GM10847 (cell line): Measurements from ENCODE around the gene NDC1.

Source experiments
- POLR2A ChIP-seq: IDR thresholded peaks from 2 replicates; pipeline ENCODE4 v1.6.1; 2011; ENCODE audit not compliant: insufficient read length; ENCODE audit errors: extremely low read depth

The NDC1 gene

DNA sequence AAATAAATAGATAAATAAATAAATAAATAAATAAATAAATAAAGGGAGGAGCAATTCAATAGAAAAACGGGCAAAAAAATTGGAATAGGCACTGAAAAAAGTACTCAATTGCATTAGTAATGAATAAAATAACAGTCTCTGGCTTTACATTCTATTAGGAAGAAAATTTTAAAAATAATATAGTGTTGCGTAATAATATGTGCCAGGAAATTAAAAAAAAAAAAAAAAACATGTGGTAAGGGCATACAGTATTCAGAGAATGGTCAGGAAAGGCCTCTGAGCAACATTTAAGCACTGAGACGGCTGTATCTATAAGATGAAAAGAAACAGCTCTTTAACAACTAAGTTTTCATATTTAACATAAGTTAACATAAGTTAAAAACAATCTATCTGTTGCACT lies 50.4 kb downstream of the NDC1 start:
- TF ChIP-seq POLR2A = no peak

DNA sequence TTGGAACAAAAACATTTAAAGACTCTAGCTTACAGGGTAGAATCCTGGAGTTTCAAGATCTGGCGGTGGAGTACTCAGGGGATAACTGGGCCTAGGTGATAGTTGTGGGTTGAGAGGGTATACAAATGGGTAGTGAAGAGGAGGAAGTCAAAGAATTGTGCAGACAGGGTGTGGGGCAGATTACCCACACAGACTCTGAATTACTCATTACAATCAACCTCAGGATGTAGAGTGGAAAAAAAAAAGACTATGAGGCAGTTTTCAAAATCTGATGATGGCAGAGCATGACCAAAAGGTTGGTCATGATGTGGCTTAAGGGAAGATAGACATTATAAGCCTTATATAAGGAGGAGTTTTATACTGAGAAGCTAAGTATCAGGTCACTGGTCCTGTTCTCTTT lies 55.0 kb downstream of the NDC1 start:
- no peak for TF ChIP-seq POLR2A

DNA sequence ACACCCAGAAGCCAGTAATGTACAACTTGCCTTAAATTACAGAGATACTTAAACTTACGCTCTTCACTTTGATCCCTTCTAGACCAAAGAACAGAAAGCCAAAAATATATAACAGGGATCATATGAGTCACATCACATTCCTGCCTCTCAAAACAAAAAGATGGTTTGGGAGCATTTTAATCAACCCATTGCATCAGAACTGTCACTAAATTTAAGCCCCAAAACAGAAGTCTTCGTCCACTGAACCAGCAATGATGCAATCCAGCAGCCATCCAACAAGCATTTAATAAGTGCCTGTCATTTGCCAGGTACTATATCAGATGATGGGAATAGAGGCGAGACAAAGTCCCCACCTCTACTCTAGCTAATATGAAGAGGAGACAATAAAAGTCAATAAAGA lies 56.4 kb downstream of the NDC1 start:
- TF ChIP-seq POLR2A = no peak

DNA sequence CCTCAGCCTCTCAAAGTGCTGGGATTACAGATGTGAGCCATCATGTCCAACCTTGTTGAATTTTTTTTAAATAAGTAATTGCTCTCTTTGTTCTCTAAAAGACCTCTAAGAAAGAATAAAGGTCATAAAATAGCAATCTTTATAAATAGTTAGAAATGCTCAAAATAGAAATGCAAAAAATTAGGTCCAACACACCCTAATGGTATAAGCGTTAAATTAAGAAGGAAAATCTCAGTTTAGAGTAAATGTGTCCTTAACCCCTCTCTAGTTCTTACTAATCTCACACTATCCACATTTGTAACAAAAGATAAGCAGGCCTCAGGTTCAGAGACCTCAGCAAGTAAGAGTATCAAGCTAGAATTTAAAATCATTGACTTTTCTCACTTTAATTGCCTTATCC lies 60.8 kb downstream of the NDC1 start:
- no peak for TF ChIP-seq POLR2A

DNA sequence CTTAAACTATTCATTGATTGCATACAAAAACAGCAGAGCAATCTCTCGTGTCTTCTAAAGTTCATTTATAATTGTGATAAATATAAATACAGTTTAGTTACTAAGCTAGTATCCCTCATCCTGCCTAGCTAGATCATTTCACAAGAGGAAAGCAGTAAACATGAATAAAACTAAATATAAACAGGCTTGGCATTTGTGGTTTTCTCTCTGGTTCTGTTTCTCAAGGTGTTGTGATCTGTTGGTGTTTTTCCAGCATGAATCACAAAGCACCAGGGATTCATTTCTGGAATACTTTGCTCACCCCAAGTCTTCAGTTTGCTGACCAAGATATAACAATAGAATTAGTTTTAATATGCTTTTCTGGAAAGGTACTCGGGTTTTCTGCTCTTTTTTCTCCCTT lies 66.4 kb downstream of the NDC1 start:
- TF ChIP-seq POLR2A = no peak

DNA sequence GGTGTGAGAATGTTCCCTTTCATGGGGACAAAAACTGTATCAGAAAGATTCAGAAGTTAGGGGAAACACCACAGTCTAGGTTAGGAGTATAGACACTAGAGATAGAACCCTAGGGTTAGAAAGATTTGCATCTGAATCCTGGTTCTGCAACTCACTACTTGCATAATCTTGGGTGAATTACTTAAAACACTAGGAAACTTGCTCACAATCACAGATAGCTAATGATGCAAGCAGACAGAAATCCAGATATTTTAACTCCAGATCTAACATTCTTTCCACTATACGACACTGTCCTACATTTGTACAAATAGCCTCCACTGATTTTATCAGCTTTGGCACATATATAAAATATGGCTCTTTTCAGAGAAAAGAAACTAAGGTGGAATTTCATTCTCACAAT lies 68.3 kb downstream of the NDC1 start:
- TF ChIP-seq POLR2A = no peak

DNA sequence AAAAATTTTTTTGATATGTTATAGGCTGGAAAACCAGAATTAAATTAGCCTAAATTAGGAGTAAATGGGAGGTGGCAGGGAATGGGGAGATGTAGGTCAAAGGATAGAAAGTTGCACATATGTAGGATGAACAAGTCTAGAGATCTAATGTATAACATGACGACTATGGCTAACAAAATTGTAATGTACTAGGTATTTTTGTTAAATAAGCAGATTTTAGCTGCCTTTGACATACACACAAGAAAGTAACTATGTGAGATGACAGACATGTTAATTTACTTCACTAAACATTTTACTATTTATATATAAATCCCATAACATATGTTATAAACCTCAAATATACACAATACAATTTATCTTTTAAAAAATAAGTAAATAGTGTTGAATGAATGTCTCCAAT lies 68.9 kb downstream of the NDC1 start:
- TF ChIP-seq POLR2A = no peak

DNA sequence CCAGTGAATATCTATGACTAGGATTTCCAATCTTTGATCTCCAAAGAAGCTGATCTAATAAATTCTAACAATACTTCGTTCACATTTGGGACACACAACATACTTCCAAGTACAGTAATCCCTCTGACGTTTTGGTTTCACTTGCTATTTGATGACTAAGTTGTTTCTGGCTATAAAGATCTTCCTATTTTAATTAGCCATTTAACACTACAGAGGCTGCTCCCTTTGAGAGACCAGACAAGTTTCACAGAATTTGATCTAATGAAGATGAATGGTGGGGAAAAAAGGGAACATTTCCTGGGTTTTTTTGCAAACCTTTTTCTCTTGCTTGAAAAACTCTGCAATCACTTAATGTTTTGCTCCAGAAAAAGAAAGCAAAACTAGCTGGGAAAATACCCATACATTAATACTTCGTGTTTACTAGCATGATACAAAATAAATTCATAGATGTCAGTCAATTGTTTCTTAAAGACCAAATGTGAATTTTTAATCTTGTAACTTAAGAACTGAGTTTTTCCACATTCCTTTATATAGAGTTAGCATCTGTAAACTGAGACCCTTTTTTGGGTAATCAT lies 71.2 kb downstream of the NDC1 start:
- TF ChIP-seq POLR2A = no peak

DNA sequence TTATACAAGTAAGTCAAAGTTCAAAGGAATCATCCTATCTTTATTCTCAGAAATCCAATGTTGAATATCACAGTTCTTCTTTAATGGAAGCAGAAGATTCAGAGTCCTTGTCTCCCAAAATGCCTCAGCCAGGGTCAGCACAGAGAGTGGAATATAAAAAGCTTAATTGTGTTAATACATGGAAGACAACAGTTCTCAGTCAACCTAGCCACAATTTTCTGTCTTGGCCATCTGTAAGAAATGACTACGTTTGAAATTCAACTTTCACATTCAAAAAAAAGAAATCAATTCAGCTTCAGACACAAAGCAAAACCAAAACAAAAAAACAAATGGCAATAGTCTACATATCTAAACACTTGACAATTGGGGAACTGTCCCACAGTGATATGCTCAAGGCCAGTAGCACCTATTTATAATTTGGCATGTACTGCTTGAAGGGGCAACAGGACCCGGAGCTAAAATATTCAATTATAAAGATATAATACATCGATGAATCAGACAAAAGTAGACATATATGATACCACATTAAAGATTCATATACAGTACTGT lies 71.8 kb downstream of the NDC1 start:
- TF ChIP-seq POLR2A = no peak

DNA sequence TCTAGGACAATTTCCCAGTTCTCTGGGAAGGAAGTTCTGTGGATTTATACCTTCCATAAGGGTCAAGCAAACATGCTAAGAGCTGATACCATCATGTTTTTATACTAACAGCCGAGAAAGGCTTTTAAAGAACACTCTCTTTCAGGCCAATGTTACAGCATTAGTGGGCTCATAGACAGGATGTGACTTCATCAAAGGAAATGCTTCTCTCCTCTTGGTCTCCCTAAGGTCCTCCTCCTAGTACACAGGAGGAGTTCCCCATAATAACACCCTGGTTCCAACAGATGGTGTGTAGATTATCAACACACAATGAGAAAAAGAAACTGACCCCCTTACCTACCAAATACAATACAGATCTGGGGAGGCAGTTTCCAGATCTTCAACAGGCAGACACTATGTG lies 72.4 kb downstream of the NDC1 start:
- TF ChIP-seq POLR2A = no peak

DNA sequence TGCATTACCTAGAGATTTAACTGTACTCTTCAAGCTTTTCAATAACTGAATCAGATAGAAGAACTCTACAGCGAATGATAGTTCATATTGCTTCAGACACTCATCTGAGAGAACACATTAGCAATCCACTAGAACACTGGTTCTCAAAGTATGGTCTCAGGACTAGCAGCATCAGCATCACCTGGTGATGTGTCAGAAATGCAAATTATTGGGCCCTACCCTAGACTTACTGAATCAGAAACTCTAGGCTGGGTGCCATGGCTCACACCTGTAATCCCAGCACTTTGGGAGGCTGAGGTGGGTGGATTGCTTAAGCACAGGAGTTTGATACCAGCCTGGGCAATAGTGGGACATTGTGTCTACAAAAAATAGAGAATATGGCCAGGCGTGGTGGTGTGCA lies 74.2 kb downstream of the NDC1 start:
- no peak for TF ChIP-seq POLR2A

DNA sequence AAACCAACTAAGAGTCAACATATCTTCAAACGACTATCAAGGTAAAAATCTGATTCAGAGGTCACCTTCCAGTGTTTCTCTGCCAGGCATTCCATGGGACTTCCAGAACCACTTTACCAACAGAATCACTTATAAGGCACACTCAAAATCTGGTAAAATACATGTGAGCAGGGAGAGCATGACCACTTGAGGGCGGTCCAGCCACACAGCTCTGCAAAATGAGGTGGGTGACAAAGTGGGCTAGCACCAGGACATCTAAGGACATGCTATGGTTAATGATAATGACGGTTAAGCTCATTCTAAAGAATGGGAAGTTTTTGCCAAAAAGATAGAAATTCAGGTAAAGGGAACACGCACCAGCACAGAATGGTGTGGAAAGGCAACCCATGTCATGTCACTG lies 74.6 kb downstream of the NDC1 start:
- no peak for TF ChIP-seq POLR2A

DNA sequence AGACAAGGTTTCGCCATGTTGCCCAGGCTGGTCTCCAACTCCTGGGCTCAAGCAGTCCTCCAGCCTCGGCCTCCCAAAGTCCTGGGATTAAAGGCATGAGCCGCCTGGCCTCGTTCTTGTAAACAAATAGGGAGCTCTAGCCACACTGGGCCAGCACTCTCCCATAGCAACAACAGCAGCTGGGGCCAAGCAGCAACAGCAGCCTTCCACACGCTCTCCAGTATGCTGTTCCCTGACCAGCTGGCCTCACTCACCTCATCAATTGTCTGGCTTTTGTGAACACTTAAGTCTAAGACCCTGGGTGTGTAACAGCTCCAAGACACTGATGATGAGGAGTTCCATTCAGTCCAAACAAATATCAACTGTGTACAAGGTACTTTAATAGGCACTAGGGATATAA lies 82.2 kb downstream of the NDC1 start:
- TF ChIP-seq POLR2A = no peak

DNA sequence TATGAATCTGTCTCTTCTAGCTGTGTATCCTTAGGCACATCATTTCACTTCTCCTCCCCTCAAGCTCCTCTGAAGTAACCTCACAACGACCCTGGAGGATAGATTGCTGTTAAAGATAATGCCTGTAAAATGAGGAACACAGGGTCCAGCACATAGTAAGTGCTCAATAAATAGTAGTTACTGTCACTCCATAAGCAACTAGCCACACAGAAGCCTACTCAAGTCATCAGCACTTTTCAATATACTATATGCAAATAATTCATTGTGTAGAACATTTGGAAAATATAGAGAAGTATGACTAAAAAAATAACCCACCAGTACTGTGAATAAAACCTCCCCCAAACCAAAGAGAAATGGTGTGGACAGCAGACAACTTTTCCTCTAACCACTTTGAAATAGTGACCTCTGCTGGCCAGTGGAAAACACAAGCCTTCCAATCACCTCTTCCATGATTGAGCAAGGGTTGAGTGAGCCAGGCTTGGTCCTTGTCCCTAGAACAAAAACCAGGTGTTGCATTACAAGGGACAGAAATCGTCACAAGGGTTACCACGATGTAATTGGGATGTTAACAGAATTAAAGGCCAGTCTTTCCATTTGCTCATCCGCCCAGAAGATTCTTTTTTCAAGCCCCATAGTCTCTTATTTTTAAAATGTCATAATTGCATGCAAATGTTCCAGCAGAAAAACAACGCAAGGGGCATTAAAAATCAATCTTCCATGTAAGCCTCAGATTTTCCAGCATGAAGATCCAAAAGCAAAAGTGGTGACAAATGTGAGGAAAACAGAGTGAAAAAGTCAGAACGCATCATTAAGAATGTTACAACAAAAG lies 83.4 kb downstream of the NDC1 start:
- no peak for TF ChIP-seq POLR2A

DNA sequence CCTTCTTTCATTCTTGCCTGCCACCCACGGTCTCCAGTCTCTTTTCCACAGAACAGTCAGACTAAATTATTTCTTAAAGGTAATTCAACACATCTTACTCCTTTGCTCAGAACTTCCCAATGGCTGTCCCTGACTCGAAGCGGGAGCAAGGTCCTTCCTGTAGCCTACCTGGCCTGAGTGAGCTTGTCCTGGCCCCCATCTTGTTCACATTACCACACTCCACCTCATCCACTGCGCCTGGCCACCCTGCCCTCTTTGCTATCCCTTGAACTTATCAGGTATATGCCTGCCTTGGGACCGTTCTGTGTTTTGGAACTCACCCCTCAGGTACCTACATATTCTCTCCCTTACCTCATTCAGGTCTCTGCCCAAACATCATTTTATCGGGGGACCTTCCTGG lies 85.8 kb downstream of the NDC1 start:
- TF ChIP-seq POLR2A = no peak

DNA sequence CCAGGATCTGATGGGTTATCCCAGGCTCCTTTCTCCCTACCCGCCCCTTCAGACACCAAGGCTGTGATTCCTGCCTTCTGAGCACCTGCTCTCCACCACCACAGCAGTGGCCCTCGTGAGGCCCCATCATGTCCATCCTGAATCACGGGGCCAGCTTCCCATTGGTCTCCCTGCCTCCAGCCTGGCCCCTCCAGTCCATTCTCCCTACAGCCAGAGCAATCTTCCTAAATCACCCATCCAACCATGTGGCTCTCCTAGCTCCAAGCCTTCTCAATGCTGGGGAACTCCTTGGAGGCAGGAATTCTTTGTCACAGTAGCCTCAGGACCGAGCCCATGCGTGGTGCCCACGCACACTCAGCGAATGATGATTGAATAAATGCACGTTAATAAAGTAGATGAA lies 90.3 kb downstream of the NDC1 start:
- TF ChIP-seq POLR2A = no peak
